Upper lobe of right lung (tissue), 1 donor: ENCODE data around the gene ZNF219. TPM values are rescaled to one million over a fixed set of nuclear protein-coding genes. Genes with fewer than 3 reads are reported as not detected.

Source experiments
- ATAC-seq: fragments of 200-7000 bp; cut with Tn5 transposase; one replicate; pipeline ENCODE4 v1.9.1; 2020; ENCODE audit warnings: mild to moderate bottlenecking, moderate library complexity
- DNase-seq: peaks from one replicate; pipeline ENCODE4 v3.0.0-alpha.2; 2020
- H3K27ac ChIP-seq: fragments of 200-600 bp; one replicate; pipeline ENCODE4 v1.8.0; 2022
- H3K27me3 ChIP-seq: fragments of 200-600 bp; one replicate; pipeline ENCODE4 v1.8.0; 2022; ENCODE audit warnings: mild to moderate bottlenecking
- H3K36me3 ChIP-seq: fragments of 200-600 bp; one replicate; pipeline ENCODE4 v1.8.0; 2022
- H3K4me1 ChIP-seq: fragments of 200-600 bp; one replicate; pipeline ENCODE4 v1.8.0; 2022
- H3K4me3 ChIP-seq: fragments of 200-600 bp; one replicate; pipeline ENCODE4 v1.8.0; 2022; ENCODE audit warnings: mild to moderate bottlenecking
- H3K9me3 ChIP-seq: fragments of 200-600 bp; one replicate; pipeline ENCODE4 v1.8.0; 2022
- CTCF ChIP-seq: fragments of 200-600 bp; IDR thresholded peaks from one replicate; pipeline ENCODE4 v1.8.0; 2022; ENCODE audit warnings: antibody characterized with exemption
- intact Hi-C: fragments of 100-400 bp; cut with DNase I; formaldehyde crosslinking; loops from one replicate; pipeline ENCODE4 v1.11.0; 2022
- long read RNA-seq: library from polyadenylated mRNA; unstranded; transcript quantifications from one replicate; pipeline ENCODE4 v2.0.0, GENCODE V29; 2021
- total RNA-seq: library from RNA; stranded (reverse); fragmentation: NEBNext Ultra II Directional; extraction: Animal tissue kit (Norgen Biotek cat#: 25700); gene quantifications from one replicate; pipeline ENCODE4 v1.2.1, GENCODE V29; 2021
- donor health status: DM: no; HTN: yes; CAD: no; lungs with severe emphysema.

ZNF219 gene
- 52.8 TPM for total RNA-seq
- long read RNA-seq, transcript ZNF219-201 (5 exons, 3,071 nt) = major isoform, 11 of 182 reads
- long read RNA-seq, transcript ZNF219-202 (5 exons, 2,908 nt) = minor isoform, 7 of 182 reads
- long read RNA-seq, partial matches to known transcripts = 160 of 182 reads
- long read RNA-seq, other reads (novel, unspliced or antisense) = 4 of 182 reads

GRCh38 chr14:21098076-21098891 lies at the start of gene ZNF219:
ZNF219 (minus strand) TSS chr14:21098655; CDS start chr14:21093591, 5,064 bp downstream.
- Histone ChIP-seq H3K27me3 (no peaks in the 10 kb centered on the region), H3K9me3 (no peaks in the 10 kb centered on the region), H3K4me1 (peaks cover 32% of the 10 kb centered on the region), H3K36me3 (no peaks in the 10 kb centered on the region), H3K4me3 (peak within 1 kb of the TSS; percentile 67), H3K27ac (peak within 1 kb of the TSS; percentile 87)
- ATAC-seq (peak; percentile 55), DNase-seq (peak; percentile 81)
- no peak for TF ChIP-seq CTCF
- intact Hi-C loops = no loop called here

GRCh38 chr14:21145437-21145836 lies 47.0 kb upstream of the ZNF219 start:
- Histone ChIP-seq H3K27ac (no peak overlapping the region), H3K27me3 (peaks cover 3% of the 10 kb centered on the region)
- no peak for ATAC-seq

GRCh38 chr14:21142357-21142756 lies 43.9 kb upstream of the ZNF219 start:
- intact Hi-C loops = no loop called here
- Histone ChIP-seq H3K4me1 (no peaks in the 10 kb centered on the region), H3K9me3 (peaks cover 8% of the 10 kb centered on the region), H3K36me3 (no peaks in the 10 kb centered on the region), H3K27ac (no peak overlapping the region), H3K4me3 (no peak overlapping the region), H3K27me3 (peaks cover 3% of the 10 kb centered on the region)
- DNase-seq = no peak
- ATAC-seq = no peak
- no peak for TF ChIP-seq CTCF

More at GRCh38 chr14:21145437-21145836, 47.0 kb upstream of the ZNF219 start:
- DNase-seq = no peak
- no peaks in the 10 kb centered on the region for H3K36me3 ChIP-seq
- H3K4me1 ChIP-seq = no peaks in the 10 kb centered on the region
- intact Hi-C loops = no loop called here
- H3K9me3 ChIP-seq = peaks cover 8% of the 10 kb centered on the region
- H3K4me3 ChIP-seq = no peak overlapping the region
- TF ChIP-seq CTCF = no peak

- ATAC-seq = no peak
These were observed 37.6 kb upstream of the ZNF219 start for GRCh38 chr14:21136024-21136423.

GRCh38 chr14:21133901-21134300 lies 35.4 kb upstream of the ZNF219 start:
- ATAC-seq (no peak), DNase-seq (no peak)
- Histone ChIP-seq H3K4me3 (no peak overlapping the region), H3K36me3 (no peaks in the 10 kb centered on the region), H3K27ac (no peak overlapping the region), H3K9me3 (no peaks in the 10 kb centered on the region), H3K4me1 (no peaks in the 10 kb centered on the region), H3K27me3 (no peaks in the 10 kb centered on the region)
- intact Hi-C loops = no loop called here
- TF ChIP-seq CTCF = no peak

More at GRCh38 chr14:21136024-21136423, 37.6 kb upstream of the ZNF219 start:
- Histone ChIP-seq H3K4me3 (no peak overlapping the region), H3K9me3 (no peaks in the 10 kb centered on the region), H3K27me3 (peaks cover 3% of the 10 kb centered on the region), H3K27ac (no peak overlapping the region), H3K36me3 (no peaks in the 10 kb centered on the region), H3K4me1 (no peaks in the 10 kb centered on the region)
- DNase-seq = no peak
- peak; percentile 70 for TF ChIP-seq CTCF
- intact Hi-C loops = no loop called here
